Fibroblast of pulmonary artery (primary cell): ENCODE results near the gene TMEM248.
"Not testable (repeated sequence)": the region's sequence is repeated elsewhere in the genome, so short reads cannot be mapped to it uniquely, and the experiment has no call there.

Experiments
- DNase-seq: peaks from one replicate; pipeline ENCODE4 v3.0.0-alpha.2; 2010; ENCODE audit warnings: low read depth
- H3K4me3 ChIP-seq: replicated peaks from 2 replicates; pipeline ENCODE4 v1.5.1; 2011; ENCODE audit warnings: low read depth, mild to moderate bottlenecking, control low read depth, low read length, moderate library complexity
- TF ChIP-seq, protein P1 (sequence below): IDR thresholded peaks from 2 replicates; pipeline ENCODE4 v1.5.1; 2011; ENCODE audit warnings: mild to moderate bottlenecking, control low read depth, low read length, inconsistent platforms; ENCODE audit errors: missing control alignments

Gene TMEM248

DNA sequence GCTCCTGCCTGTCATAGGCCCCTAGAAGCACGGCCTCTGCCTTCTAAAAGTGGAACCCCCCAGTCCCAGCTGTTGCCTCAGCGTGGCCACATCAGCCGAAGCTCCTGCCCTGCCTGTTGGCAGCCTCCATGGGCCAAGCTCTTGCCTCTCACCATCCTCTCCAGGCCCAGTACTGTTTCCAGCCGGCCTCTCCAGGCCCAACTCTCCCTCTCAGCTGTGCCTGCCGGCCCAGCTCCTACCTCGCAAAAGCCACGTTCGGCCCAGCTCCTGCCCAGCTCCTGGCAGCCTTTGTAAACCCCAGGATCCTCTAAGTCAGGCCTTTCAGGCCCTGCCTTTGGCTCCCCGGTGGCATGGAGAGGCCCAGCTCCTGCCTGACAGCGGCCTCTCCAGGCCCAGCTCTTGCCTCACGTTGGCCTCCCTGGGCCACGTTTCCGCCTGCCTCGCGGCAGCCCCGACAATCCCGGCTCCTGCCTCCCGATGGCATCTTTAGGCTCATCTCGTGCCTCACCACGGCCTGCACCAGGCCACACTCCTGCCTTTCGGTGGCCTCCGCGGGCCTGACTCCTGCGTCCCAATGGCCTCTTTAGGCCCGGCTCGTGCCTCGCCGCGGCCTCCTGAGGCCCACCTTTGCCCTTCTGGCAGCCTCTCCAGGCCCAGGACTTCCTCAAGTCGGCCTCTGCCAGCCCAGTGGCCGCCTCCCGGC is 17.5 kb upstream of the TMEM248 start:
- TF ChIP-seq, protein P1, sequence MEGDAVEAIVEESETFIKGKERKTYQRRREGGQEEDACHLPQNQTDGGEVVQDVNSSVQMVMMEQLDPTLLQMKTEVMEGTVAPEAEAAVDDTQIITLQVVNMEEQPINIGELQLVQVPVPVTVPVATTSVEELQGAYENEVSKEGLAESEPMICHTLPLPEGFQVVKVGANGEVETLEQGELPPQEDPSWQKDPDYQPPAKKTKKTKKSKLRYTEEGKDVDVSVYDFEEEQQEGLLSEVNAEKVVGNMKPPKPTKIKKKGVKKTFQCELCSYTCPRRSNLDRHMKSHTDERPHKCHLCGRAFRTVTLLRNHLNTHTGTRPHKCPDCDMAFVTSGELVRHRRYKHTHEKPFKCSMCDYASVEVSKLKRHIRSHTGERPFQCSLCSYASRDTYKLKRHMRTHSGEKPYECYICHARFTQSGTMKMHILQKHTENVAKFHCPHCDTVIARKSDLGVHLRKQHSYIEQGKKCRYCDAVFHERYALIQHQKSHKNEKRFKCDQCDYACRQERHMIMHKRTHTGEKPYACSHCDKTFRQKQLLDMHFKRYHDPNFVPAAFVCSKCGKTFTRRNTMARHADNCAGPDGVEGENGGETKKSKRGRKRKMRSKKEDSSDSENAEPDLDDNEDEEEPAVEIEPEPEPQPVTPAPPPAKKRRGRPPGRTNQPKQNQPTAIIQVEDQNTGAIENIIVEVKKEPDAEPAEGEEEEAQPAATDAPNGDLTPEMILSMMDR = no peak
- no peak for DNase-seq
- H3K4me3 ChIP-seq = no peak overlapping the region

DNA sequence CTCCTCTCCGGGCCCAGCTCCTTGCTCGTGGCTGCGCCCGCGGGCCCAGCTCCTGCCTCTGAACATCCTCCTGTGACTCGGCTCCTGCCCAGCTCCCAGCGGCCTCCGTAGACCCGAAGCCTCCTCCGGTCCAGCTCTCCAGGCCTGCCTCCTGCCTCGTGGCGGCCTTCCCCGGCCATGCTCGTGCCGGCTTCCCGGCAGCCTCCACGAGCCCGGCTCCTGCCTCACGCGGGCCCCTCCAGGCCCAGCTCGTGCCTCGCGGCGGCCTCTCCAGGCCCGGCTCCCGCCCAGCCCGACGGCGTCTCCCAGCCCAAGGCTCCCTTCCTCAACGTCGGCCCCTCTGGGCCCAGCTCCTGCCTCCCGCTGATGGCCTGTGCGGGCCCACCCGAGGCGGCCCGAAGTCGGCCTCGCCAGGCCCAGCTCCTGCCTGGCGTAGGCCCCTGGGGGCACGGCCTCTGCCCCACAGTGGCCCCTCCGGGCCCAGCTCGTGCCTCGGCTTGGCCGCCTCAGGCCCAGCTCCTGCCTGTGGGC is 16.9 kb upstream of the TMEM248 start:
- DNase-seq = no peak
- H3K4me3 ChIP-seq = no peak overlapping the region
- TF ChIP-seq, protein P1 = no peak

DNA sequence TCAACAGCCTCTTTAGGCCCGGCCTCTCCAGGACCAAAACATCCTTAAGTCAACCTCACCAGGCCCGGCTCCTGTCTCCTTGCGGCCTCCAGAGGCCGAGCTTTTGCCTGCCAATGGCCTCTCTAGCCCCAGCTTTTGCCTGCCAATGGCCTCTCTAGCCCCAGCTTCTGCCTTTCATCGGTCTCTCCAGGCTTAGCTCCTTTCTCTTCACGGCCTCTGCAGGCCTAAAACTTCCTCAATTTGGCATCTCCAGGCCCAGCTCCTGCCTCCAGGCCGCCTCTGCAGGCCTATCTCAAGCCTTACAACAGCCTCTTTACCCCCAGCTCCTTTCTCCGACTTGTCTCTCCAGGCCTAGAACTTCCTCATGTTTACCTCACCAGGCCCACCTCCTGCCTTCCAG is 15.7 kb upstream of the TMEM248 start:
- no peak for DNase-seq
- TF ChIP-seq, protein P1 = no peak
- H3K4me3 ChIP-seq = no peak overlapping the region

DNA sequence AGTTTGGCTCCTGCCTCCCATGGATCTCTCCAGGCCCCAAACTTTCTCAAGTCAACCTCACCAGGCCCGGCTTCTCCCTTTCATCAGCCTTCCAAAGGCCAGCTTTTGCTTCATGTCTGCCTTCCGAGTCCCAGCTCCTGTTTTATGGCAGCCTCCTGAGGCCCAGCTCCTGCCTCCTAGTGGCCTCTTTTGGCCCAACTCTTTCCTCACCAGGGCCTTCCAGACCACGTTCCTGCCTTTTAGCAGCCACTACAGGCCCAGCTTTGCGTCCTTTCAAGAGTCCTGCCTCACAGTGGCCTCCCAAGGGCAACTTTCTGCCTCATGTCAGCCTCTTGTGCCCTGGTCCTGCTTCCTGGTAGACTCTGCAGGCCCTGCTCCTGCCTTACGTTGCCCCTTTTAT is 15.3 kb upstream of the TMEM248 start:
- TF ChIP-seq, protein P1 = peak; percentile 32
- DNase-seq = no peak

DNA sequence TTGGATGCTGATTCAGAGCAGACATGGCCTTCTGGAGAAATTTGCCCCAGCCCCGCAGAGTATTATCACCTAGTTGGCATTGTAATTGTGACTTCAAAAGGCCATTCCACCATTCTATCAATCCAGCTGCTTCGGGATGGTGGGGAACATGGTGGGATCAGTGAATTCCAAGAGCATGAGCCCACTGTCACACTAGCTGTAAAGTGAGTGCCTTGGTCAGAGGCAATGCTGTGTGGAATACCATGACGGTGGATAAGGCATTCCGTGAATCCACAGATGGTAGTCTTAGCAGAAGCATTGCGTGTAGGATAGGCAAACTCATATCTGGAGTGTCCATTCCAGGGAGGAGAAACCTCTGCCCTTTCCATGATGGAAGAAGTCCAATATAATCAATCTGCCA is 13.3 kb upstream of the TMEM248 start:
- no peak for DNase-seq
- TF ChIP-seq, protein P1 = no peak
- H3K4me3 ChIP-seq = no peak overlapping the region

More for the DNA sequence above, 15.3 kb upstream of the TMEM248 start:
- H3K4me3 ChIP-seq = no peak overlapping the region

DNA sequence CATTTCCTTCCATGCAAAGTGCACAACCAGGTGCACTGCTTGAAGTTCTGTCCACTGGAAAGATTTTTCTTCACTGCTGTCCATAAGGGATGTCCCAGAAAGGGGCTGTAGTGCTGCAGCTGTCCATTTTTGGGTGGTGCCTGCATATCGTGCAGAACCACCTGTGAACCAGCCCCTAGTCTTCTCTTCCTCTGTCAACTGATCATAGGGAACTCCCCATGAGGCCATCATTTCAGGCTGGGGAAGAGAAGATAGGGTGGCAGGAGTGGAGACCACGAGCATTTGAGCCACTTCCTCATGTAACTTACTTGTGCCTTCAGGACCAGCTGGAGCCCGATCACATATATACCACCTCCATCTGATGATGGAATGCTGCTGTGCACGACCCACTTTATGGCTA is 12.4 kb upstream of the TMEM248 start:
- H3K4me3 ChIP-seq = not testable (repeated sequence)

DNA sequence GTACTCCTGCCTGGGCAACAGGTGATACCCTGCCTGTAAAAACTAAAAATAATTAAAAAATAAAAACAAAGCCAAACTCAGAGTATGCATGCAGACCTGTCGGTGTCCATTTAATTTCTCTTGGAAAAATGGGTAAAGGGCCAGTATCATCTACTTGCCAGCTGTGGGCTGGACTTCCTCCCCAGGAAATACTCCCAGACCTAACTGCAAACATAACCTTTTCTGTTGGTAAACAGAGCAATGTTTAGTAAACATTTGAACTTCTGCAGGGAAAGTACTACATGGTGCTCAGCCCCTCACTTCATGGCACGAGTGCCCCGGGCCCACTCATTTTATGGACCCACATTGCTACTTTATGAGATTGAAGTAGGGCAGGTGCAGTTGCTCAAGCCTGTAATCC is 10.2 kb upstream of the TMEM248 start:
- no peak overlapping the region for H3K4me3 ChIP-seq
- DNase-seq = no peak
- TF ChIP-seq, protein P1 = no peak

More for the DNA sequence above, 12.4 kb upstream of the TMEM248 start:
- DNase-seq = not testable (repeated sequence)

DNA sequence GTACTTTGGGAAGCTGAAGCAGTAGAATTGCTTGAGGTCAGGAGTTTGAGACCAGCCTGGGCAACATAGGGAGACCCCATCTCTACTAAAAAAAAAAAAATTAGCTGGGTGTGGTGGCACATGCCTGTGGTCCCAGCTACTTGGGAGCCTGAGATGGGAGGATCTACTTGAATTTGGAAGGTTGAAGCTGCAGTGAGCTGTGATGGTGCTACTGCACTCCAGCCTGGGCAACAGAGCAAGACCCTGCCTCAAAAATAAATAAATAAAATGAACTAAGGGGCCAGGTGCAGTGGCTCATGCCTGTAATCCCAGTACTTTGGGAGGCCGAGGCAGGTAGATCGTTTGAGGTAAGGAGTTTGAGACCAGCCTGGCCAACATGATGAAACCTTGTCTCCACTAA is 9.8 kb upstream of the TMEM248 start:
- DNase-seq, H3K4me3 ChIP-seq: not testable (repeated sequence)
